ENCODE results near the gene FBXW7. TPM values are rescaled to one million over a fixed set of nuclear protein-coding genes. Genes with fewer than 3 reads are reported as not detected.

Gene FBXW7
- total and polyA plus RNA-seq, 2 of the 13 experiments (the other 11 are each of a cell fraction or from before 2014, with no cell fraction given): 5.0 to 40.9 TPM

DNA sequence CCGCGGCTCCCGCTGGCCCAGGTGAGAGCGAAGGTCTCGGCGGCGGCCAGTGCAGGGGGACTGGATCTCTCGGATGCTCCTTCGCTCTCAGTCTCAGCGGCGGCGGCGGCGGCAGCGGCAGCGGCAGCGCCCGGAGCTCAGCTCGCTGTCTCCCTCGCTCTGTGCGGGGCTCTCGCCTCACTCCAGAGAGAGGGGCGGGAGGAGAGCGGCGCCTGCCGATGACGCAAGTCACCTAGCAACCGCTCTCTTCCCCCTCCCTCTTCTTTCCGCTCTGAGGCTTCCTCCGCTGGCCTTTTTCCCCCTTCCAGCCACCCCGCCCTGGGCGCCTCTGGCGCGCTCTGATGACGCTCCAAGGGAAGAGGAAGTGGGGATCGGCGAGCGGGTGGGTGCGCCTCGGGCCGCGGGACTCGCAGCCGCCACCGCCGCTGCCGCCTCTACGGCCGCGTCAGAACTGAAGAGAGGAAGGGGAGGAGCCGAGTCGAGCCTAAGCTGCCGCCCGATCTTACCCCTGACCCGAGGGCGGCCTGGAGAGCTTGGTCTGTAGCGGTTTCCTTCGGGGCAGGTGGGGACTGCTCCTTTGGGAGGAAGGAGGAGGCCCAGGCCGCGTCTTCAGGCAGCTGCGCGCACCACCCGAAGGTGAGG, at the start of gene FBXW7 (continued):
- TF ChIP-seq U2AF2 (IDR thresholded peaks at IDR 0.05; ENCODE audit: low read depth, low read length): 0 out of 2 replicates have a peak, but pooled peaks have one; percentile 22
- TF ChIP-seq, protein P1, sequence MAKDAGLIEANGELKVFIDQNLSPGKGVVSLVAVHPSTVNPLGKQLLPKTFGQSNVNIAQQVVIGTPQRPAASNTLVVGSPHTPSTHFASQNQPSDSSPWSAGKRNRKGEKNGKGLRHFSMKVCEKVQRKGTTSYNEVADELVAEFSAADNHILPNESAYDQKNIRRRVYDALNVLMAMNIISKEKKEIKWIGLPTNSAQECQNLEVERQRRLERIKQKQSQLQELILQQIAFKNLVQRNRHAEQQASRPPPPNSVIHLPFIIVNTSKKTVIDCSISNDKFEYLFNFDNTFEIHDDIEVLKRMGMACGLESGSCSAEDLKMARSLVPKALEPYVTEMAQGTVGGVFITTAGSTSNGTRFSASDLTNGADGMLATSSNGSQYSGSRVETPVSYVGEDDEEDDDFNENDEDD (CRISPR knock-in tag; IDR thresholded peaks at IDR 0.05; ENCODE audit: borderline replicate concordance): peak; percentile 76; the same call in 1 of the 2 replicates
- 0 out of 2 replicates have a peak, but pooled peaks have one; percentile 24 for TF ChIP-seq LBX2 (CRISPR knock-in tag; IDR thresholded peaks at IDR 0.05; ENCODE audit: borderline replicate concordance)
- TF ChIP-seq, protein P2, sequence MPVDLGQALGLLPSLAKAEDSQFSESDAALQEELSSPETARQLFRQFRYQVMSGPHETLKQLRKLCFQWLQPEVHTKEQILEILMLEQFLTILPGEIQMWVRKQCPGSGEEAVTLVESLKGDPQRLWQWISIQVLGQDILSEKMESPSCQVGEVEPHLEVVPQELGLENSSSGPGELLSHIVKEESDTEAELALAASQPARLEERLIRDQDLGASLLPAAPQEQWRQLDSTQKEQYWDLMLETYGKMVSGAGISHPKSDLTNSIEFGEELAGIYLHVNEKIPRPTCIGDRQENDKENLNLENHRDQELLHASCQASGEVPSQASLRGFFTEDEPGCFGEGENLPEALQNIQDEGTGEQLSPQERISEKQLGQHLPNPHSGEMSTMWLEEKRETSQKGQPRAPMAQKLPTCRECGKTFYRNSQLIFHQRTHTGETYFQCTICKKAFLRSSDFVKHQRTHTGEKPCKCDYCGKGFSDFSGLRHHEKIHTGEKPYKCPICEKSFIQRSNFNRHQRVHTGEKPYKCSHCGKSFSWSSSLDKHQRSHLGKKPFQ (CRISPR knock-in tag; IDR thresholded peaks at IDR 0.05; ENCODE audit: insufficient replicate concordance): peak; percentile 46
- peak; percentile 67; the same call in 1 of the 2 replicates for TF ChIP-seq HOMEZ (CRISPR knock-in tag; IDR thresholded peaks at IDR 0.05; ENCODE audit: low read depth)
- peak; percentile 73 for TF ChIP-seq DR1 (CRISPR knock-in tag; IDR thresholded peaks at IDR 0.05)
- TF ChIP-seq SATB2 (CRISPR knock-in tag; IDR thresholded peaks at IDR 0.05): no peak
- no peak for TF ChIP-seq MTF1 (CRISPR knock-in tag; IDR thresholded peaks at IDR 0.05)
- peak; percentile 98 for TF ChIP-seq ELF1 (CRISPR knock-in tag; IDR thresholded peaks at IDR 0.05)
- peak; percentile 45; the same call in 1 of the 2 replicates for TF ChIP-seq MAF1 (CRISPR knock-in tag; IDR thresholded peaks at IDR 0.05; ENCODE audit: borderline replicate concordance)
- TF ChIP-seq, protein P3, sequence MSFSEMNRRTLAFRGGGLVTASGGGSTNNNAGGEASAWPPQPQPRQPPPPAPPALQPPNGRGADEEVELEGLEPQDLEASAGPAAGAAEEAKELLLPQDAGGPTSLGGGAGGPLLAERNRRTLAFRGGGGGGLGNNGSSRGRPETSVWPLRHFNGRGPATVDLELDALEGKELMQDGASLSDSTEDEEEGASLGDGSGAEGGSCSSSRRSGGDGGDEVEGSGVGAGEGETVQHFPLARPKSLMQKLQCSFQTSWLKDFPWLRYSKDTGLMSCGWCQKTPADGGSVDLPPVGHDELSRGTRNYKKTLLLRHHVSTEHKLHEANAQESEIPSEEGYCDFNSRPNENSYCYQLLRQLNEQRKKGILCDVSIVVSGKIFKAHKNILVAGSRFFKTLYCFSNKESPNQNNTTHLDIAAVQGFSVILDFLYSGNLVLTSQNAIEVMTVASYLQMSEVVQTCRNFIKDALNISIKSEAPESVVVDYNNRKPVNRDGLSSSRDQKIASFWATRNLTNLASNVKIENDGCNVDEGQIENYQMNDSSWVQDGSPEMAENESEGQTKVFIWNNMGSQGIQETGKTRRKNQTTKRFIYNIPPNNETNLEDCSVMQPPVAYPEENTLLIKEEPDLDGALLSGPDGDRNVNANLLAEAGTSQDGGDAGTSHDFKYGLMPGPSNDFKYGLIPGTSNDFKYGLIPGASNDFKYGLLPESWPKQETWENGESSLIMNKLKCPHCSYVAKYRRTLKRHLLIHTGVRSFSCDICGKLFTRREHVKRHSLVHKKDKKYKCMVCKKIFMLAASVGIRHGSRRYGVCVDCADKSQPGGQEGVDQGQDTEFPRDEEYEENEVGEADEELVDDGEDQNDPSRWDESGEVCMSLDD (CRISPR knock-in tag; IDR thresholded peaks at IDR 0.05; ENCODE audit: borderline replicate concordance): no peak
- TF ChIP-seq TSC22D2 (CRISPR knock-in tag; IDR thresholded peaks at IDR 0.05; ENCODE audit: borderline replicate concordance): 0 out of 2 replicates have a peak, but pooled peaks have one; percentile 36
- peak; percentile 70 for TF ChIP-seq MXD4 (CRISPR knock-in tag; IDR thresholded peaks at IDR 0.05)
- peak; percentile 77; the same call in 1 of the 2 replicates for TF ChIP-seq ZNF569 (CRISPR knock-in tag; IDR thresholded peaks at IDR 0.05; ENCODE audit: borderline replicate concordance)
- TF ChIP-seq MIER2 (CRISPR knock-in tag; IDR thresholded peaks at IDR 0.05): 0 out of 2 replicates have a peak, but pooled peaks have one; percentile 60
- no peak for TF ChIP-seq ZNF589 (CRISPR knock-in tag; conservative IDR thresholded peaks at IDR 0.05)
- TF ChIP-seq ZNF552 (CRISPR knock-in tag; IDR thresholded peaks at IDR 0.05; ENCODE audit: borderline replicate concordance): peak; percentile 76; the same call in 1 of the 2 replicates
- TF ChIP-seq MED13 (CRISPR knock-in tag; IDR thresholded peaks at IDR 0.05): 0 out of 2 replicates have a peak, but pooled peaks have one; percentile 64
- TF ChIP-seq ZNF878 (CRISPR knock-in tag; IDR thresholded peaks at IDR 0.05): peak; percentile 45; the same call in 1 of the 2 replicates

All from HepG2 (cell line).